Neutrophil (primary cell): ENCODE results near the gene SUSD3.

ENCODE experiments used
- H3K27ac ChIP-seq: fragments of 200-600 bp; sonication (generic); 2 replicates; pipeline ENCODE4 v1.5.1; 2016; ENCODE audit warnings: mild to moderate bottlenecking, moderate library complexity
- H3K27me3 ChIP-seq: fragments of 200-600 bp; sonication (generic); 2 replicates; pipeline ENCODE4 v1.6.0; 2016; ENCODE audit warnings: mild to moderate bottlenecking
- H3K36me3 ChIP-seq: fragments of 200-600 bp; sonication (generic); 2 replicates; pipeline ENCODE4 v1.5.1; 2017
- H3K4me1 ChIP-seq, 2 experiments: fragments of 200-600 bp in 1 of 2; sonication (generic) in 1 of 2; 1 replicate in 1 of 2; 2 replicates in 1 of 2; pipeline versions ENCODE4 v1.5.1 to v1.6.1; 2013 to 2016; ENCODE audit warnings: low read depth in 1 of 2, low read length in 1 of 2, mild to moderate bottlenecking in 1 of 2, moderate library complexity in 1 of 2; ENCODE audit not compliant: control insufficient read depth in 1 of 2, insufficient read depth in 1 of 2
- H3K4me3 ChIP-seq, 2 experiments: fragments of 200-600 bp in 1 of 2; sonication (generic) in 1 of 2; 1 replicate in 1 of 2; 2 replicates in 1 of 2; pipeline ENCODE4 v1.5.1; 2013 to 2016; ENCODE audit warnings: low read depth in 1 of 2, low read length in 1 of 2, mild to moderate bottlenecking in 1 of 2, moderate library complexity in 1 of 2
- H3K9me3 ChIP-seq: fragments of 200-600 bp; sonication (generic); 2 replicates; pipeline ENCODE4 v1.5.1; 2016
- CTCF ChIP-seq: fragments of 200-600 bp; sonication (generic); IDR thresholded peaks from 2 replicates; pipeline ENCODE4 v1.5.1; 2016; ENCODE audit warnings: antibody characterized with exemption

Gene SUSD3

GRCh38 chr9:93061791-93062763 lies 3.6 kb downstream of the SUSD3 start:
- H3K27ac ChIP-seq = peak overlapping the region; percentile 93

DNA sequence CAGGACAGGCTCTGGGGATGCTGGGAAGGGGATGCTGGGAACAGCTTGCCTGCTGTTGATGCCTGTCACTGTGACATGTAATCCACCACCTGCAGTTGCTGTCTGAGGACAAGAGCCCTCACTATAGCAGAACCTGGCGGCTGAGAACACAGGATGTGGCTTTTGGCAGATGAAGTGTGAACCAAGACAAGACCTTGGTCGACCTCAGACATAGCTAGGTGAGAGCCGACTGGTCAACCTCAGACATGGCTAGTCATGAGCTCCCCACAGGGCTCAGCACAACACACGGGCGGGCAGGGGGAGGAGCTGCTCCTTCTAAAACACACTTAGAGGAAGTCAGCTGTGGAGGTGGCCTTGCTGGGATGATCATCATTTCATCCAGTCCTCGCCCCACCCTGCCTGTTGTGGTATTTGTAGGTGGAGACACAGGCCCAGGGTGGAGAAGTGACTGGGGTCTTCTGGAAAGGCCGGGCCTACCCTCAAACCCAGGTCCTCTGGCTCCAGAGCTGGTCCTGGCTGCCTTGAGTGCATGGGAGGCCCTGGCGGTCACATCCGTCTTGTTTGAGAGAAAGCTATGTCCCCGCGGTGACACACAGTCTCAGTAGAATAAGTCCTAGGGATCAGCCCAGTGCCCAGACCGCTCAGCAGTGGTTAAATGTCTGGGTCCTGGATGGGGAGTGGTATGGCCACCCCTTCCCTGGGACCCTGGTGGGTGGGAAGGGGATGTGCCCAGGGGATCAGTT lies 6.1 kb downstream of the SUSD3 start:
- Histone ChIP-seq H3K27me3 (no peaks in the 10 kb centered on the region), H3K4me1 (peaks cover 75 to 77% of the 10 kb centered on the region in 2 experiments), H3K27ac (peak overlapping the region; percentile 93), H3K9me3 (no peaks in the 10 kb centered on the region), H3K4me3 (peak overlapping the region; percentile 3 to 43), H3K36me3 (peaks cover 5% of the 10 kb centered on the region)
- TF ChIP-seq CTCF = peak; percentile 28

More at GRCh38 chr9:93061791-93062763, 3.6 kb downstream of the SUSD3 start:
- no peak for TF ChIP-seq CTCF
- H3K4me1 ChIP-seq = peaks cover 83 to 89% of the 10 kb centered on the region in 2 experiments
- H3K36me3 ChIP-seq = no peaks in the 10 kb centered on the region
- peak overlapping the region; percentile 7 to 9 for H3K4me3 ChIP-seq
- no peaks in the 10 kb centered on the region for H3K9me3 ChIP-seq
- H3K27me3 ChIP-seq = no peaks in the 10 kb centered on the region

DNA sequence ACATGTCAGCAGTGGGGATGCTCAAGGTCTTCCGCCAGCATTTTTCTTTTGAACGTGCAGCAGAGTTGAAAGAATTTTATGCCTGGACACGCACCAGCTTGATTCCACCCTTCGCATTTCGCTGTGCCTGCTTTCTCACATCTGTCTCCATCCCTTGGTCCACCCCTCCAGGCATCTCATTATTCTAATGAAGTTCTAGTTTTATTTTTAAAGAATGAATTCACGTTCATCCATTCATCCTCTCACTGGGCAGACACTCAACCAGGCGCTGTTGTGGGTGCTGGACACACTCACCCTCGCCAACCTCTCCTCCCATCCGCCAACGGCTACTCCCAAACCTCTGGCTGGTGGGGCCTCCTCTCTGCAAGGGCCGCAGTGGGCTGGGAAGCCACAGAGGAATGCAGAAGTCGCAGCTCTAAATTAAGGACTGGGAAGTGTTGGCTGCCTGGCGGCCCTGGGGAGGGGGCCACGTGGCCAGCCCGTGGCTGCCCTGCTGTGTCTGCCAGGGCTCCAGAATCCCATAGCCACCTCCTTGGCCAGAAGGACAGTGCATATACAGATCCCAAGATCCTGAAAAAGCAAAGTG lies 6.7 kb downstream of the SUSD3 start:
- Histone ChIP-seq H3K27ac (peak overlapping the region; percentile 93), H3K9me3 (no peaks in the 10 kb centered on the region), H3K36me3 (peaks cover 8% of the 10 kb centered on the region), H3K4me3 (peak overlapping the region in 1 of 2 experiments; percentile 43), H3K27me3 (no peaks in the 10 kb centered on the region), H3K4me1 (peaks cover 68 to 71% of the 10 kb centered on the region in 2 experiments)
- no peak for TF ChIP-seq CTCF

DNA sequence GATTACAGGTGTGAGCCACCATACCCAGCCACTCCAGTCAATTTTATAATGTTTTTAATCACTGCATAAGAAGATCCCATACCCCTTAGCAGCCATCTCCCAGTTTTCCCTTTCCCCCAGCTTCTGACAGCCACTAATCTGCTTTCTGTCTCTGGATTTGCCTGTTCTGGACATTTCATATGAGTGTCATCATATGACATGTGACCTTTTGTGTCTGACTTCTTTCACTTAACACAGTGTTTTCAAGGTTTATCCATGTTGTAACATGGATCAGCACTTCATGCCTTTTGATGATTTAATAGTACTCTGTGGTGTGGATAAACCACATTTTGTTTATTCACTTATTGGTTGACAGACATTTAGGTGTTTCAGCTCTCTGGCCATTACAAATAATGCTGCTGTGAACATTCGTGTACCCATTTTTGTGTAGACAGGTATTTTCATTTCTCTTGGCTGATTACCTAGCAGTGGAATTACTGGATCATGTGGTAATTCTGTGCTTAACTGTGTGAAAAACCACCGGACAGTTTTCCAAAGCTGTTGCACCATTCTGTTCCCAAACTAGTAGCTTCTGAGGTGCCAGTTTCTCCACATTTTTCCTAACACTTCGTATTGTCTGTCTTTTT lies 8.6 kb downstream of the SUSD3 start:
- Histone ChIP-seq H3K27me3 (no peaks in the 10 kb centered on the region), H3K4me3 (no peak overlapping the region), H3K27ac (peak overlapping the region; percentile 93), H3K36me3 (peaks cover 12% of the 10 kb centered on the region), H3K4me1 (peaks cover 53 to 56% of the 10 kb centered on the region in 2 experiments), H3K9me3 (no peaks in the 10 kb centered on the region)
- no peak for TF ChIP-seq CTCF

DNA sequence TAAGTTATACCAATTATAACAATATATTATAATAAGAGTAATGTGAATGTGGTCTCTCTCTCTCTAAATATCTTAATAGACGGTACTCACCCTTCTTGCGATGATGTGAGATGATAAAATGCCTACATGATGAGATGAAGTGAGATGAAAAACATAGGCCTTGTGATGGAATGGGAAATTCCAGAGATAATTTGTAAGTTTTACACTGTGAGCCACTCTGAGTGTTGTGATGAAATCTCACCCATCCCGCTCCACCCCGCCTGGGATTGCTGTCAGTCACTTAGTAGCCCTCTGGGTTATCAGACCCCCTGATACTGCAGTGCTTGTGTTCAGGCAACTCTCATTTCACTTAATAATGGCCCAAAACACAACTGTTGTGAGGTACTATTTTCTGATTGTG lies 10.5 kb downstream of the SUSD3 start:
- Histone ChIP-seq H3K27me3 (no peaks in the 10 kb centered on the region), H3K27ac (peak overlapping the region; percentile 31), H3K9me3 (no peaks in the 10 kb centered on the region), H3K36me3 (peaks cover 19% of the 10 kb centered on the region), H3K4me3 (no peak overlapping the region), H3K4me1 (peaks cover 35 to 41% of the 10 kb centered on the region in 2 experiments)
- no peak for TF ChIP-seq CTCF
